Astrocyte (in vitro differentiated cells and primary cell): Measurements from ENCODE around the gene FAM53B.

ENCODE experiments used
- CTCF ChIP-seq: IDR thresholded peaks from 2 replicates; pipeline ENCODE4 v1.5.1; 2011; ENCODE audit warnings: low read depth, mild to moderate bottlenecking, inconsistent platforms, low read length, moderate library complexity; ENCODE audit not compliant: insufficient read depth
- EZH2 ChIP-seq: IDR thresholded peaks from 2 replicates; pipeline ENCODE4 v1.6.1; 2012; ENCODE audit warnings: mild to moderate bottlenecking, low read length, inconsistent platforms; ENCODE audit not compliant: insufficient read depth

- TF ChIP-seq CTCF (no peak), EZH2 (no peak)
Measured at GRCh38 chr10:124741922-124742412, 2.2 kb downstream of the FAM53B start.
